Activated CD8-positive, alpha-beta memory T cell treated with anti-CD3 and anti-CD28 coated beads, Interleukin-2, amount 50 U/mL, for 48 hours (primary cell): ENCODE data around the gene PPEF1.
"Not testable (repeated sequence)": the region's sequence is repeated elsewhere in the genome, so short reads cannot be mapped to it uniquely, and the experiment has no call there.

Experiments used
- DNase-seq: peaks from one replicate; pipeline ENCODE4 v3.0.0-alpha.2; 2020

PPEF1 gene

GRCh38 chrX:18799911-18800310 is 92.5 kb downstream of the PPEF1 start:
- DNase-seq: no peak

GRCh38 chrX:18809641-18810040 is 102.2 kb downstream of the PPEF1 start:
- no peak for DNase-seq

DNA sequence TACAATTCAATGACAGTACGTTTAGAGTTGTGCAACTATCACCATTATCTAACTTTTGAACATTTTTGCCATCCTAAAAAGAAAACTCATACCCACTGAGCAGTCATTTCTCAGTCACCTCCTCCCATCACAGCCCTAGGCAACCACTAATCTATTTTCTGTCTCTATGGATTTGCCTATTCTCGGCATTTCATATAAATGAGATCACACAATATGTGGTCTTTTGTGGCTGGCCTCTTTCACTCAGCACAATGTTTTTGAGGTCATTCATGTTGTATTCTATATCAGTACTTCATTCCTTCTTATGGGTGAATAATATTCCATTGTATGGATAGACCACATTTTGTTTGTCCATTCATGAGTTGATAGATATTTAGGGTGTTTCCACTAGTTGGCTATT is 103.0 kb downstream of the PPEF1 start:
- DNase-seq: no peak

GRCh38 chrX:18825375-18825774 is 117.9 kb downstream of the PPEF1 start:
- DNase-seq: no peak

GRCh38 chrX:18828832-18829404 is 121.5 kb downstream of the PPEF1 start:
- no peak for DNase-seq

DNA sequence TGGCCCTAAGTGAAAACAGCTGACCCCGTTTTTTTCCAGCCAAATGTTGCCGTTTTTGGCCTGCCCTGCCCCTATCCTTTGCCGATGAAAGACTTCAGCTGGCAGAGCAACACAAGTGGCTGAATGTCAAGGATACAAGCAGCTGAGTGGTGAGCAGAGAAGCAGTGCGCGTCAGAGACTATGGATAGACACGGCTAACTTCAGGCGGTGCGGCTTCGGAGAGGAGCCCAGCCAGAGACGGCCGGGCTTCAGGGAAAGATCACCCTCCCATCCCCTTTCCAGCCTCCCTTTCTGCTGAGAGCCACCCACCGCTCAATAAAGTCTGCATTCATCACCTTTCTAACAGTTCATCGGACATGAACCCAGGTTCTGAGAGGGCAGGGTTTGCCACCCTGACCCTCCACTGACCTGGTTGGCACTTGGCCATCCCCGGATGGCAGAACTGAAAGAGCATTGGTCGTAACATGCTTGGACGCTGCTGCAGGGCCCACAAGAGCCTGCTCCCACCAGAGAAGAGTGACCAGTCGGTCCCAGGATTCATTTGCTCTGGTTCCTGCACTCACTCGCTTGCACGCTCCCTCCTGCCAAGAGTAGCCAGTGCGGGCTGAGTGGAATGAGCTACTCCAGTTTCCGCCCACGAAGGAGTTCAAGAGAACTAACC is 125.8 kb downstream of the PPEF1 start:
- no peak for DNase-seq

DNA sequence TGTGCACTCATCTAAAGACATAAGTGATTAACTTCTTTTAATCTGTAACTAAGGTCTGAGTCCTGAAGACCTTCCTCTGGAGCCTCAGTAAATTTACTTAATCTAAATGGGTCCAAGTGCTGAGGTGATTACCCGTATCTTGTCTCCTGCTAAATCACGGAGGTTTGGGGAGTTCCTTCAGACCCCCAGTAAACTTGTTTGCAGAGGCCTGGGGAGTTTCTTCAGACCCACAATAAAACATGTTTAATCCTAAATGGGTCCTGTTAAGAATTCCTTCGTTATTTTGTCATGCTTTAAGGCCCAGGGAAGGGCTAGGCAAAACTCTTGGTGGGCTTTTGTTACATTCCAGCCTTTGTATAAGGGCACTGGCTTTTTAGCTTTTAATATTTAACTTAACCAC is 140.5 kb downstream of the PPEF1 start:
- not testable (repeated sequence) for DNase-seq

DNA sequence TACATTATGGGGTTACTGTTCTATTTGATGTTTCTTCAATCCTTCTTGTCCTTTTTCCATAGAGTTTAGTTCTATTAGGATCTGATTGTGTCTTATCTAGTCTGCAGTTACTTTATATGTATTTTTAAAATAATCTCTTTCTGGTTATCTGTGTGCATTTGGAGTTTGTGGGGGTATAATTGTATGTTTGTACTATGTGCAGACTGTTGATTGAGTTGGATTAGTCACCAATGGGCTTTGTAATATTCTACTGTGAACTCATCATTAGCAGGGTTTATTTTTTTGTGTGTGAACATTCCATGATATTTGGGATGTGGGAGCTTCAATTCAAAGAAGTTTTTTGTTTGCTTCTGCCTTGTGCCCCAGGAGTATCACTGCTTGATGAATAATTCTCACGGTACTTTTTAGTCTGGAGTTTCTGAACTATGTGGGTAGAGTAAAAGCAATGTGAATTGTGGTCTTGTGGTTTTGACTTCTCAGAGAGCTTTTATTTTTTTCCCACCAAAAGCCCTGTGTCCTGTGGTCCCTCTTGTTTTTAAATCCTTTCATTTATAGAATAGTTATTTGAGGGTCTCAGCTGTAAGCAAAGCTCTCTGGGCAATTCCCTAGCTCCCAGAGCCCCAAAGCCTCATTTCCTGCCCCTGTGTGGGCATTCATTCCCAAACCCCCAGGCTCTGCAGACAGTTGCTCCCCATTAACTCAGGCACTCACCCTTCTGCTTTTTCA is 148.6 kb downstream of the PPEF1 start:
- DNase-seq: no peak

DNA sequence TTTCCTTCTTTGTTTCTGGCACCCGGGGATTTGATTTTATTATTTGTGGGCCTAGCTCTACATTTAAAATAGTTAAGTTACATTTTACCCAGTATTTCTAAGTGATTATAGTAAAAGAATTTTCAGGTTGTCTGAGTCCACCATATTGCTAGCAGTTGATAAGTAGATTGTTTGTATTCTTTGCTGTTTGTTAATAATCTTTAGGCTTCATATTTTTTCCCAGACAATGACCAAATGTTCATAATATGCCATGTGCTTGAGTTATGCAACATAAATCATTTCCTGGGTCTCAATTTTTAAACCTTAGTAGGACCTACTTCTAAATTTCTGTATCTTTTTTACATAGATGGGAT is 149.2 kb downstream of the PPEF1 start:
- no peak for DNase-seq

DNA sequence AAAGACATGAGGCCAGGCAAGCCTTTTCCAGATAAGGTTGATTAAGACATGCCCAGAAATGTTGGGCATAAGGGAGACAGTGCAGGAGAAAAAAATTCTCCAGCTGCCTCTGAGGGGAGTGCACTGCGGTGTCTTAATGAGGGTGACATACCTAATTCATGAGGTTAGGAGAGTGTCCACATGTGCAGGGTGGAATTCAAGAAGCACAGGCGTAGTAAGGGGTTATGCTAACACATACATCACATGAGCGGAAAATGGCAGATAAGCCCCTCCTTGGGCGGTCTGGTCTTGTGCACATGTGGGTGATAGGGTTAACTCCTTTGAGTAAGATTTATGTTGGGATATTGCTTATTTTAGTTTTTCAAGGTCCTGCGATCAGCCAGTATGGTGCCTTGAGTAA is 154.1 kb downstream of the PPEF1 start:
- DNase-seq: no peak

DNA sequence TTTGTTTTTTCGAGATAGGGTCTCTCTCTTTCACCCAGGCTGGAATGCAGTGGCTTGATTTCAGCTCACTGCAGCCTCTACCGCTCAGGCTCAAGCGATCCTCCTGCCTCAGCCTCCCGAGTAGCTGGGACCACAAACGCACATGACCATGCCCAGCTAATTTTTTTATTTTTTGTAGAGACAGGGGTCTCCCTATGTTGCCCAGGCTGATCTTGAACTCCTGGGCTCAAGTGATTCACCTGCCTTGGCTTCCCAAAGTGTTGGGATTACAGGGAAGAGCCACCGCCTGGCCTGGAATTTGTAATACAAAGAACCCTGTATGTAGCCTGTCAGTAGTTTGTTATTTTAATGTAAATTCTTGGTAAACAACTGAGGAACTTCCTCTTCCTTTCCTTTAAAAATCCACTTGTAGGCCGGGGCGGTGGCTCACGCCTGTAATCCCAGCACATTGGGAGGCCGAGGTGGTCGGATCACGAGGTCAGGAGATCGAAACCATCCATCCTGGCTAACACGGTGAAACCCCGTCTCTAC is 157.0 kb downstream of the PPEF1 start:
- DNase-seq: no peak

- no peak for DNase-seq
Observed at GRCh38 chrX:18871161-18871890, 163.9 kb downstream of the PPEF1 start.

DNA sequence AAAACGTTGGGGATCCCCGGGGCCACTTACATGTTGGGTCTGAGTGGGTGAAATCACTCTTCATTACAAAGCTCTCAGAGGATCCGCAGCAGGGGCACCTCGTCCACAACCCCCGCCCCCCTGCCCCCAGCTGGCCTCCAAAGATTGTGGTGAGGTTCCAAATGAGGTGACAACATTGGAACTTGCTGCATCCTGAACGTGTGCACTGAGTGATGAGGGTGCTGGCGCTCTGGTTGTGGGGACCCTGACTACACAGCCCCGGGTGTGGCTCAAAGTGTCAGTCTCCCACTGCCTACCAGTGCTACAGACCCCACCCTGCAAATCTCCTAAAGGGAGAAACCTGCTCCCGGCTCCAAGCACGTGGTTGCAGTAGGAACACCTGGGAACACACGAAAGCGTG is 164.5 kb downstream of the PPEF1 start:
- no peak for DNase-seq

GRCh38 chrX:18872621-18873020 is 165.2 kb downstream of the PPEF1 start:
- DNase-seq: no peak

GRCh38 chrX:18873189-18873791 is 165.8 kb downstream of the PPEF1 start:
- no peak for DNase-seq

- no peak for DNase-seq
Observed at GRCh38 chrX:18873836-18874235, 166.4 kb downstream of the PPEF1 start.

DNA sequence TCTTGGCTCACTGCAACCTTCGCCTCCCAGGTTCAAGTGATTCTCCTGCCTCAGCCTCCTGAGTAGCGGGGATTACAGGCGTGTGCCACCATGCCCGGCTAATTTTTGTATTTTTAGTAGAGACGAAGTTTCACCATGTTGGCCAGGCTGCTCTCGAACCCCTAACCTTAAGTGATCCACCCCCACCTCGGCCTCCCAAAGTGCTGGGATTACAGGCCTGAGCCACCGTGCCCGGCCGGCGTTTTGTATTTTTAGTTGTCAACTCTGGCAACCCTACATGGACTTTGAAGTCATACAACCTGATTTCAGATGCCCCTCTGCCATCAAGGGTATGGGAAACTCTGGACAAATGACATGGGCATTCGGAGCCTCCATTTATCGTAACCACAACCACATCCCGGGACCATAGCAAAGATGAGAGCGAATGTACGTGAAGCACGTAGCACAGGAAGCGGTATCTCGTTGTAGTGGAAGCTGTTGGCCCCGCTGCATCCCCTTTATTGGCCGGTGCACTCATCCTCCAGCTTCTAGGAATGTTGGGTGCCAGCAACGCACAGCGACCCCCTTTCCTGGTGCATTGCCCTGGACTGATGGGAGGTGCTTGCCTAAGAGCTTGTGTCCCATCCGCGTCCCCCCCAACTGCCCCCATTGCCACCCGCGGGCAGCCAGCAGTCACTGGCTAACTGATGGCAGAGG is 167.3 kb downstream of the PPEF1 start:
- no peak for DNase-seq

DNA sequence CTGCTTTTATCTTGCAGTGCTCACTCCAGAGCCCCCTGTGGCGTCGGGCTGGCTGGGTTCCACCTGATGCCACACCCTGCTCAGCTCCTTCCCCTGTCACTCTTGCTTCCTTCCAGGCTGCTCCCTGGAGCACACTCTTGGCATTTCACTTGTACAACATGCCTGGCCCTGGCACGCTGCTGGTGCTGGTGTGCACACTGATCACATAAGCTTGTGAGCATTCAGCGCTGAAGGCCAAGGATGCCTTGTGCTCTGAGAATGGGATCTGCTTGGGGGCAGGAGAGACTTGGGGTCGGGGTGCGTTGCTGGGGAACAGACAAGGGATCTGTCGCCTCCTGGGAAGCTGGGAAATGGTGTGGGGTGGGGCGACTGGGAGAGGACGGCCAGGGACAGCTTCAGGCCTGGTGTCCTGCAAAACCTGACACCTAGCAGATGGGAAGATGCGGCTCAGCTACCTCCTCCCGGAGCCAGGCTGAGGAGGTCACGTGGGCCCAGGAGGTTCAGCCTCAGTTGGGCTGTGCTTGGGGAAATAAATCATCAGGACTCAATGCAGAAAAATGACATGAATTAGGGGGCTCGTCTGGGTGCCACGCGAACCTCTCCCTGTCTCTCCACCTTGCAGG is 167.9 kb downstream of the PPEF1 start:
- DNase-seq: no peak

DNA sequence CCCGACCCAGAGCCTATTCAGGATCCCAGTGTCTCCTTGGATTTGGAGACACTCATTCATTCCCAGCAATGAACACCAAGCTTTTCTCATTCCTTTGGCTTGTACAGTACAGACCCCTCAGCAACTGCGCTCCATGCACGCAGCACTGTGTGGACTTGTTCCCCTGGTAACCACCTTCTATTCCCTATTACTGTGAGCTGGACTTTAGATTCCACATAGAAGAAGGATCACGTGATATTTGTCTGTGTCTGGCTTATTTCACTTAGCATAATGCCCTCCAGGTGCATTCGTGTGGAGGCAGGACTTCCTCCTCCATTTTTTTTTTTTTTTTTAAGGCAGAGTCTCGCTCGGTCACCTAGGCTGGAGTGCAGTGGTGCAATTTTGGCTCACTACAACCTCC is 170.0 kb downstream of the PPEF1 start:
- DNase-seq: no peak
